ENCODE results near the gene GMDS. TPM values are rescaled to one million over a fixed set of nuclear protein-coding genes. Genes with fewer than 3 reads are reported as not detected.

Gene GMDS
- total RNA-seq, 1 donor from 2014 or later: 27.0 TPM

DNA sequence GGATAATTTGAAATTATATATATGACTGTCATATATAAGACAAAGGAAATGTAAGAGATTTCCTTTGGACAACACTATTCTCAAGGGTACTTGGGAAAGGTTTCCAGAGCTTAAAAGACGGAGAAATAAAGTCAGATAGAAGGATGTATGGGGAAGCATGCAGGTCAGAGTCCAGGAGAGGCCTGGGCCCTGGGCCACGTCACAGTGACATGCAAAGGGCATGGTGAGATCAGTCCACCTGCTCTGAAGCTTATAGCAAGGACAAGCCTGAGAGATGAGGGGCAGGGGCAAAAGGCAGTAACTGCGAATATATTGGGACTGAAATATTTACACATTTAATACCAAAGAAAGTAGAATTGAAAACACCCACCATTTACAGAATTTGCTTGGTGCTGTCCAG lies 24.6 kb upstream of the GMDS start:
- TF ChIP-seq, protein P1, sequence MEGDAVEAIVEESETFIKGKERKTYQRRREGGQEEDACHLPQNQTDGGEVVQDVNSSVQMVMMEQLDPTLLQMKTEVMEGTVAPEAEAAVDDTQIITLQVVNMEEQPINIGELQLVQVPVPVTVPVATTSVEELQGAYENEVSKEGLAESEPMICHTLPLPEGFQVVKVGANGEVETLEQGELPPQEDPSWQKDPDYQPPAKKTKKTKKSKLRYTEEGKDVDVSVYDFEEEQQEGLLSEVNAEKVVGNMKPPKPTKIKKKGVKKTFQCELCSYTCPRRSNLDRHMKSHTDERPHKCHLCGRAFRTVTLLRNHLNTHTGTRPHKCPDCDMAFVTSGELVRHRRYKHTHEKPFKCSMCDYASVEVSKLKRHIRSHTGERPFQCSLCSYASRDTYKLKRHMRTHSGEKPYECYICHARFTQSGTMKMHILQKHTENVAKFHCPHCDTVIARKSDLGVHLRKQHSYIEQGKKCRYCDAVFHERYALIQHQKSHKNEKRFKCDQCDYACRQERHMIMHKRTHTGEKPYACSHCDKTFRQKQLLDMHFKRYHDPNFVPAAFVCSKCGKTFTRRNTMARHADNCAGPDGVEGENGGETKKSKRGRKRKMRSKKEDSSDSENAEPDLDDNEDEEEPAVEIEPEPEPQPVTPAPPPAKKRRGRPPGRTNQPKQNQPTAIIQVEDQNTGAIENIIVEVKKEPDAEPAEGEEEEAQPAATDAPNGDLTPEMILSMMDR (IDR thresholded peaks at IDR 0.05; ENCODE audit: insufficient read depth, low read length, poor library complexity, severe bottlenecking): no peak
- Histone ChIP-seq H3K4me3 (ENCODE audit: low read depth, low read length) (no peak overlapping the region), H3K36me3 (ENCODE audit: control insufficient read depth, insufficient read depth, low read length) (no peaks in the 10 kb centered on the region), H3K27me3 (ENCODE audit: control insufficient read depth, insufficient read depth, low read length) (no peaks in the 10 kb centered on the region)
- no peak for DNase-seq (ENCODE audit: low read depth)

- no peak for DNase-seq (ENCODE audit: low read depth)
- Histone ChIP-seq H3K36me3 (ENCODE audit: control insufficient read depth, insufficient read depth, low read length) (no peaks in the 10 kb centered on the region), H3K27me3 (ENCODE audit: control insufficient read depth, insufficient read depth, low read length) (no peaks in the 10 kb centered on the region), H3K4me3 (ENCODE audit: low read depth, low read length) (no peak overlapping the region)
- TF ChIP-seq, protein P1 (IDR thresholded peaks at IDR 0.05; ENCODE audit: insufficient read depth, low read length, poor library complexity, severe bottlenecking): no peak
Observed at GRCh38 chr6:2266841-2267240, 21.4 kb upstream of the GMDS start.

DNA sequence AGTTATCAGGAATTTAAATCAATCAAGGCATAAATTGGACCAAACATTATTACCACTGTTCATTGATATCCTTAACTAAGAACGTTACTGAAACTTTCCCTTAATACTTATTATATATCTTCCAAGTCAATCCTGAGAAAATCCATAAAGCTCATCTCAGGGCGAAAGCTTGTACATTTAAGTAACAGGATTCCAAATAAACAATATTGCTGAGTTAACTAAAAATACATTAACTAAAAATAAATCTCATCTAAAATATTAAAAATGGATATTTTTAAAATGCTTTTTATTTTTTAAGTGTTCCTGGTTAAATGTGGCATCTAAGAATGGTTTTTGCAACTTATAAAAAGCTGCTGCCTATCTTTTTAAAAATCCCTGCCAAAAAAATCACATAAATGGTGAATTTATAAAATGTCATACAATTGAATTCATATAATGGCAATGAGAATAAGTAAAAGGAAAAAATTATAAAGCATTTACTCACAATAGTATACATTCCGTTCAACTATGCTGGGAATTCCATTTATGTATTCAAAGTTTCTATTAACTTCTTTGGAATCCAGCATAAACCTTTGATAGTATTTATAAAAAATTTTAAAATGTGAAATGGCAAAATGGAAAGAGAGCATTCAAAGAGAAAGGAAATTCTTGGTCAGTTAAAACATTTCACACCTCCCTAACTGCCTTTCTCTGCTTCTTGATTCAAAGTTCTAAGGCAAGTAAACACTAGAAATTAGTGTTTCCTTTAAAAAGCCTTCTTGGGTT lies 20.8 kb upstream of the GMDS start:
- no peak overlapping the region for H3K4me3 ChIP-seq (ENCODE audit: low read depth, low read length)
- TF ChIP-seq, protein P1 (IDR thresholded peaks at IDR 0.05; ENCODE audit: insufficient read depth, low read length, poor library complexity, severe bottlenecking): no peak
- no peaks in the 10 kb centered on the region for H3K27me3 ChIP-seq (ENCODE audit: control insufficient read depth, insufficient read depth, low read length)

DNA sequence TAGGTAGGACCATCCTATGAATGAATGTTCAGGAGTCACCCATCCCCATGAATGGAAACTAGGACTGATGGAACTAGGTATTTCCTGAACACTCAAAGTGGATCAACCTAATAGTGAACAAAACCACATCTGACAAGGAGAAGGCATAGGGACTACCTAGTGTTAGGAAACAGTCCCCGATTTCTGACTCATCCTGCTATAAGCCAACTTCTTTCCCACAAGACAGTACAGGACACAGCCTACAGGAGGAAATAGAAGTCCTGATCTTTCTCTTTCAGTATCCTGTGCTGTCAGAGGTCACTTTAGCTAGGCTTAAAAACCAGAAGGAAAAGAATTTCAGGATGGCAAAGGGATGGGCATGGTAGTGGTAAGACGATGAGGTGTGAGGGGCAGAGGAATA lies 19.5 kb upstream of the GMDS start:
- TF ChIP-seq, protein P1 (IDR thresholded peaks at IDR 0.05; ENCODE audit: insufficient read depth, low read length, poor library complexity, severe bottlenecking): no peak
- DNase-seq (ENCODE audit: low read depth): peak; percentile 18
- H3K27me3 ChIP-seq (ENCODE audit: control insufficient read depth, insufficient read depth, low read length): no peaks in the 10 kb centered on the region

More for the DNA sequence above, 20.8 kb upstream of the GMDS start:
- H3K36me3 ChIP-seq (ENCODE audit: control insufficient read depth, insufficient read depth, low read length): no peaks in the 10 kb centered on the region
- no peak for DNase-seq (ENCODE audit: low read depth)

GRCh38 chr6:2263896-2264295 lies 18.5 kb upstream of the GMDS start:
- TF ChIP-seq, protein P1 (IDR thresholded peaks at IDR 0.05; ENCODE audit: insufficient read depth, low read length, poor library complexity, severe bottlenecking): no peak
- no peak overlapping the region for H3K4me3 ChIP-seq (ENCODE audit: low read depth, low read length)
- no peaks in the 10 kb centered on the region for H3K27me3 ChIP-seq (ENCODE audit: control insufficient read depth, insufficient read depth, low read length)
- DNase-seq (ENCODE audit: low read depth): no peak
- no peaks in the 10 kb centered on the region for H3K36me3 ChIP-seq (ENCODE audit: control insufficient read depth, insufficient read depth, low read length)

More for the DNA sequence above, 19.5 kb upstream of the GMDS start:
- Histone ChIP-seq H3K36me3 (ENCODE audit: control insufficient read depth, insufficient read depth, low read length) (no peaks in the 10 kb centered on the region), H3K4me3 (ENCODE audit: low read depth, low read length) (no peak overlapping the region)

DNA sequence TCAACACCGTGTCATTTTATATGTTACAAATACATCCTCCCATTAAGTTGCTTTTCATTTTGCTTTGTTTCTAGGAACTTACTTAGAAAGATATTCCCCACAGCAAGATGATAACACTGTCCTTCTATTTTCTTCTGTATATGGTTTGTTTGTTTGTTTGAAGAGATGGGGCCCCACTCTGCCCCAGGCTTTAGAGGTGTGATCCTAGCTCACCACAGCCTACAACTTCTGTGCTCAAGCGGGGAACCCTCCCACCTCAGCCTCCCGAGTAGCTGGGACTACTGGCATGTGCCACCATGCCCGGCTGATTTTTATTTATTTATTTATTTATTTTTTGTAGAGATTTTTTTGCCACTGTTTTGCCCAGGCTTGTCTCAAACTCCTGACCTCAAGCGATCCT lies 14.2 kb upstream of the GMDS start:
- TF ChIP-seq, protein P1 (IDR thresholded peaks at IDR 0.05; ENCODE audit: insufficient read depth, low read length, poor library complexity, severe bottlenecking): no peak

More for the DNA sequence above, 14.2 kb upstream of the GMDS start:
- Histone ChIP-seq H3K27me3 (ENCODE audit: control insufficient read depth, insufficient read depth, low read length) (no peaks in the 10 kb centered on the region), H3K36me3 (ENCODE audit: control insufficient read depth, insufficient read depth, low read length) (no peaks in the 10 kb centered on the region), H3K4me3 (ENCODE audit: low read depth, low read length) (no peak overlapping the region)
- DNase-seq (ENCODE audit: low read depth): no peak

Data from kidney epithelial cell (primary cell).